Stomach smooth muscle (tissue), 2 donors: ENCODE measurements around the gene DCAF12.

Source experiments
- H3K27ac ChIP-seq: one replicate; pipeline ENCODE4 v1.7.0; 2013; ENCODE audit warnings: mild to moderate bottlenecking, low read length, inconsistent platforms
- H3K27me3 ChIP-seq, 2 donors: one replicate each; pipeline ENCODE4 v1.7.0; 2013; ENCODE audit warnings: low read length in 2 of 2; ENCODE audit not compliant: insufficient read depth in 2 of 2, control insufficient read depth in 1 of 2
- H3K36me3 ChIP-seq, 2 donors: one replicate each; pipeline ENCODE4 v1.7.0; 2013; ENCODE audit warnings: low read length in 2 of 2; ENCODE audit not compliant: control insufficient read depth in 2 of 2, insufficient read depth in 2 of 2
- H3K4me1 ChIP-seq: one replicate; pipeline ENCODE4 v1.7.0; 2013; ENCODE audit warnings: low read length; ENCODE audit not compliant: control insufficient read depth, insufficient read depth
- H3K4me3 ChIP-seq, 2 donors: one replicate each; pipeline ENCODE4 v1.7.0; 2013; ENCODE audit warnings: low read length in 2 of 2
- H3K9ac ChIP-seq, 2 donors: one replicate each; pipeline ENCODE4 v1.7.0; 2013; ENCODE audit warnings: low read length in 2 of 2, mild to moderate bottlenecking in 1 of 2
- H3K9me3 ChIP-seq, 2 donors: one replicate each; pipeline ENCODE4 v1.7.0; 2013; ENCODE audit warnings: low read length in 2 of 2; ENCODE audit not compliant: control insufficient read depth in 2 of 2
- donor health status: healthy.
- donor health status: Pancreatic carcinoma.

The DCAF12 gene

GRCh38 chr9:34126207-34127034 is at the start of gene DCAF12:
Gene DCAF12 (minus strand): TSS chr9:34126698. CDS start chr9:34126431, 267 bp downstream.
- H3K4me3 ChIP-seq: peak within 1 kb of the TSS; percentile 89 to 99

GRCh38 chr9:34176089-34176488 is 49.6 kb upstream of the DCAF12 start:
- no peak overlapping the region for H3K4me3 ChIP-seq
- peaks cover 11% of the 10 kb centered on the region for H3K4me1 ChIP-seq
- no peaks in the 10 kb centered on the region for H3K36me3 ChIP-seq
- H3K9ac ChIP-seq: no peak overlapping the region
- H3K9me3 ChIP-seq: no peaks in the 10 kb centered on the region
- H3K27ac ChIP-seq: no peak overlapping the region
- H3K27me3 ChIP-seq: no peaks in the 10 kb centered on the region

More at GRCh38 chr9:34126207-34127034, at the start of gene DCAF12:
- H3K27ac ChIP-seq: peak within 1 kb of the TSS; percentile 79
- peaks cover 25% of the 10 kb centered on the region for H3K4me1 ChIP-seq
- peaks cover 9 to 10% of the 10 kb centered on the region in 2 donors for H3K36me3 ChIP-seq
- peak within 1 kb of the TSS; percentile 95 to 96 for H3K9ac ChIP-seq
- no peaks in the 10 kb centered on the region for H3K9me3 ChIP-seq
- no peaks in the 10 kb centered on the region for H3K27me3 ChIP-seq

- Histone ChIP-seq H3K27me3 (no peaks in the 10 kb centered on the region), H3K9me3 (no peaks in the 10 kb centered on the region), H3K9ac (no peak overlapping the region), H3K4me3 (no peak overlapping the region), H3K36me3 (no peaks in the 10 kb centered on the region), H3K4me1 (peaks cover 3% of the 10 kb centered on the region), H3K27ac (no peak overlapping the region)
Measured at GRCh38 chr9:34171753-34172535, 45.4 kb upstream of the DCAF12 start.

GRCh38 chr9:34170237-34170991 is 43.9 kb upstream of the DCAF12 start:
- Histone ChIP-seq H3K27ac (no peak overlapping the region), H3K9ac (no peak overlapping the region), H3K4me1 (peaks cover 3% of the 10 kb centered on the region), H3K27me3 (no peaks in the 10 kb centered on the region), H3K4me3 (no peak overlapping the region), H3K9me3 (no peaks in the 10 kb centered on the region), H3K36me3 (no peaks in the 10 kb centered on the region)

- H3K4me3 ChIP-seq: no peak overlapping the region
- H3K9ac ChIP-seq: no peak overlapping the region
- H3K4me1 ChIP-seq: peaks cover 3% of the 10 kb centered on the region
- H3K27me3 ChIP-seq: no peaks in the 10 kb centered on the region
- no peaks in the 10 kb centered on the region for H3K36me3 ChIP-seq
- no peak overlapping the region for H3K27ac ChIP-seq
- no peaks in the 10 kb centered on the region for H3K9me3 ChIP-seq
Measured at GRCh38 chr9:34169125-34169524, 42.6 kb upstream of the DCAF12 start.

GRCh38 chr9:34163434-34163833 is 36.9 kb upstream of the DCAF12 start:
- H3K36me3 ChIP-seq: no peaks in the 10 kb centered on the region
- H3K9ac ChIP-seq: no peak overlapping the region
- H3K9me3 ChIP-seq: no peaks in the 10 kb centered on the region
- H3K4me3 ChIP-seq: no peak overlapping the region
- H3K4me1 ChIP-seq: no peaks in the 10 kb centered on the region
- no peaks in the 10 kb centered on the region for H3K27me3 ChIP-seq
- H3K27ac ChIP-seq: no peak overlapping the region

GRCh38 chr9:34158362-34158869 is 31.9 kb upstream of the DCAF12 start:
- no peak overlapping the region for H3K9ac ChIP-seq
- no peak overlapping the region for H3K4me3 ChIP-seq
- H3K27ac ChIP-seq: no peak overlapping the region
- no peaks in the 10 kb centered on the region for H3K36me3 ChIP-seq
- H3K9me3 ChIP-seq: no peaks in the 10 kb centered on the region
- no peaks in the 10 kb centered on the region for H3K4me1 ChIP-seq
- H3K27me3 ChIP-seq: no peaks in the 10 kb centered on the region

GRCh38 chr9:34157898-34158297 is 31.4 kb upstream of the DCAF12 start:
- H3K4me3 ChIP-seq: no peak overlapping the region
- no peak overlapping the region for H3K27ac ChIP-seq
- no peaks in the 10 kb centered on the region for H3K9me3 ChIP-seq
- no peak overlapping the region for H3K9ac ChIP-seq
- no peaks in the 10 kb centered on the region for H3K27me3 ChIP-seq
- no peaks in the 10 kb centered on the region for H3K36me3 ChIP-seq
- H3K4me1 ChIP-seq: no peaks in the 10 kb centered on the region

- Histone ChIP-seq H3K4me3 (no peak overlapping the region), H3K4me1 (no peaks in the 10 kb centered on the region), H3K27me3 (no peaks in the 10 kb centered on the region), H3K36me3 (no peaks in the 10 kb centered on the region), H3K9ac (no peak overlapping the region), H3K27ac (no peak overlapping the region), H3K9me3 (no peaks in the 10 kb centered on the region)
Measured at GRCh38 chr9:34157318-34157717, 30.8 kb upstream of the DCAF12 start.

GRCh38 chr9:34154057-34154456 is 27.6 kb upstream of the DCAF12 start:
- Histone ChIP-seq H3K36me3 (no peaks in the 10 kb centered on the region), H3K4me1 (no peaks in the 10 kb centered on the region), H3K9ac (no peak overlapping the region), H3K27me3 (no peaks in the 10 kb centered on the region), H3K4me3 (no peak overlapping the region), H3K9me3 (no peaks in the 10 kb centered on the region), H3K27ac (no peak overlapping the region)
